Stomach smooth muscle (tissue), 2 donors: ENCODE results near the gene GRM3.

Source experiments
- H3K27ac ChIP-seq: one replicate; pipeline ENCODE4 v1.7.0; 2013; ENCODE audit warnings: mild to moderate bottlenecking, low read length, inconsistent platforms
- H3K27me3 ChIP-seq, 2 donors: one replicate each; pipeline ENCODE4 v1.7.0; 2013; ENCODE audit warnings: low read length in 2 of 2; ENCODE audit not compliant: insufficient read depth in 2 of 2, control insufficient read depth in 1 of 2
- H3K36me3 ChIP-seq, 2 donors: one replicate each; pipeline ENCODE4 v1.7.0; 2013; ENCODE audit warnings: low read length in 2 of 2; ENCODE audit not compliant: control insufficient read depth in 2 of 2, insufficient read depth in 2 of 2
- H3K4me1 ChIP-seq: one replicate; pipeline ENCODE4 v1.7.0; 2013; ENCODE audit warnings: low read length; ENCODE audit not compliant: control insufficient read depth, insufficient read depth
- H3K4me3 ChIP-seq, 2 donors: one replicate each; pipeline ENCODE4 v1.7.0; 2013; ENCODE audit warnings: low read length in 2 of 2
- H3K9ac ChIP-seq, 2 donors: one replicate each; pipeline ENCODE4 v1.7.0; 2013; ENCODE audit warnings: low read length in 2 of 2, mild to moderate bottlenecking in 1 of 2
- H3K9me3 ChIP-seq, 2 donors: one replicate each; pipeline ENCODE4 v1.7.0; 2013; ENCODE audit warnings: low read length in 2 of 2; ENCODE audit not compliant: control insufficient read depth in 2 of 2
- donor health status: healthy.
- donor health status: Pancreatic carcinoma.

The GRM3 gene

DNA sequence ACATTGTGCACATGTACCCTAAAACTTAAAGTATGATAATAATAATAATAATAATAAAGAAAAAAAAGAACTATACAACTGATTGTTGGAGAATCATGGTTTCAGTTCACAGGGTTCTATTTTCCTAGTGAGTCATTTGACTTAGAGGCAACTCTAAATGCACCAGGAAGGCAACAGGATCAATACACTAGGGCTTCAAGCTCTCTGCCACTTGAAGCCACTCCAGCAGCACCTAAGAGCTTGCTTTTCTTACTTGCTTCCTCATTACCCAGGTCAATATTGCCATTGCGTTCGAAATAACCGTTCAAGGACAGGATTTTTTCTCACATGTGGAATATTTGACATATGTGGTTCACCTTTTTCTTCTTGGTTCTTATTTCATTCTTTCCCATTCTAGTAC, 189.7 kb downstream of the GRM3 start:
- Histone ChIP-seq H3K27ac (no peak overlapping the region), H3K36me3 (no peaks in the 10 kb centered on the region), H3K9ac (no peak overlapping the region), H3K4me3 (no peak overlapping the region), H3K9me3 (no peaks in the 10 kb centered on the region), H3K27me3 (no peaks in the 10 kb centered on the region), H3K4me1 (no peaks in the 10 kb centered on the region)

GRCh38 chr7:86837235-86837634, 193.5 kb downstream of the GRM3 start:
- no peak overlapping the region for H3K4me3 ChIP-seq
- H3K9me3 ChIP-seq: no peaks in the 10 kb centered on the region
- H3K4me1 ChIP-seq: no peaks in the 10 kb centered on the region
- no peak overlapping the region for H3K27ac ChIP-seq
- H3K27me3 ChIP-seq: no peaks in the 10 kb centered on the region
- H3K9ac ChIP-seq: no peak overlapping the region
- H3K36me3 ChIP-seq: no peaks in the 10 kb centered on the region

- H3K9ac ChIP-seq: no peak overlapping the region
- no peak overlapping the region for H3K27ac ChIP-seq
- no peaks in the 10 kb centered on the region for H3K36me3 ChIP-seq
- no peaks in the 10 kb centered on the region for H3K27me3 ChIP-seq
- no peaks in the 10 kb centered on the region for H3K4me1 ChIP-seq
- H3K9me3 ChIP-seq: no peaks in the 10 kb centered on the region
- H3K4me3 ChIP-seq: no peak overlapping the region
These were observed 200.9 kb downstream of the GRM3 start for GRCh38 chr7:86844608-86845007.

DNA sequence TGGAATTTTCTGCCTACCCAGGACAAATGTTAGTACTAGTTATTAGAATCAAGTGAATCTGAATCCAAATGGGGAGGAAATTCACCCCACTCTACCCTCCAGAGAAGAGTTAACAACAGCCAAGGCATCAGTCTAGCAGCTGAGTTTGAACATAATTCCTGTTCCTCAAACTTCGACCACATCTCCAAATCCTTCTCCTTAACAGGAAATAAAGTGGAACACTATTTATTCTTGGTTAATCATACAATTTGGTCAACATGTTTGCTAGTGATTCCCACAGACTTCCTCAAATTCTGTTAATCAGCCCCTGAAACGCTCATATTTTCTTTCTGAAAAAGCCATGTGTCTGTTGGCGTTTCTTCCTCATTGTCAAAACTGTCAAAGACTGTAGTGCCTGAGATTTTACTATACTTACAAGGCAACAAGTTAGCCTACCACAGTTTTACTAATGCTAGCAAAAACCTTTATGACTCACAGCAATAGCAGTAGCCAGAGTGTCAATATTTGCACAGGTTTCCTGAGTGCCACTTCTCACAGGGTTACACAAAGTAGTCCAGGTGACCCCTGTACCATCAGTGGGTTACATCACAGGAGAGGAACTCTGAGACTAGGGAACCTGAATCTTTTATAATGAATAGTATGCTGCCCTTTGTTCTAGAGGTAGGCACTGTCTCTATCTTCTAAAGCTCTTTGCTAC, 202.9 kb downstream of the GRM3 start:
- H3K4me3 ChIP-seq: no peak overlapping the region
- H3K9ac ChIP-seq: no peak overlapping the region
- no peaks in the 10 kb centered on the region for H3K27me3 ChIP-seq
- H3K27ac ChIP-seq: no peak overlapping the region
- no peaks in the 10 kb centered on the region for H3K4me1 ChIP-seq
- no peaks in the 10 kb centered on the region for H3K36me3 ChIP-seq
- H3K9me3 ChIP-seq: no peaks in the 10 kb centered on the region

DNA sequence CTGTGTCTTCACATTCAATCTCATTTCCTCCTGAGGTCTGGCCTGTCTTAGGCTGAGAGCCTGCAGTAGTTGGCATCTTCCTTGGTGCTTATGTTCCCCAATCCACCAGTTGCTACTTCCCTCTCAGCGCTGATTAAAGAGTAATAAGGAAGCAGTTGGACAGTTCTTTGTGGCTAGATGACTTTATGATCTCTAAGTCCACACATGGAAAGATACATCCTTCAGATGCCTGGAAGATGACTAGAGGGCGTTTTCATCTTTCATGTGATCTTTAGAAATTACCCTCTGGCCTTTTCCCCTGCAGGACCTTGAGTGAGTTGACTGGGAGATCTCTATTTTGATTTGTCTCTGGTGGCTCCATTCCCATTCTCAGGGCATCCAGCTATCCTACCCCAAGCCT, 204.5 kb downstream of the GRM3 start:
- H3K9me3 ChIP-seq: no peaks in the 10 kb centered on the region
- no peaks in the 10 kb centered on the region for H3K4me1 ChIP-seq
- H3K27me3 ChIP-seq: no peaks in the 10 kb centered on the region
- no peak overlapping the region for H3K9ac ChIP-seq
- H3K36me3 ChIP-seq: no peaks in the 10 kb centered on the region
- no peak overlapping the region for H3K4me3 ChIP-seq
- H3K27ac ChIP-seq: no peak overlapping the region

GRCh38 chr7:86851566-86851965, 207.9 kb downstream of the GRM3 start:
- Histone ChIP-seq H3K4me3 (no peak overlapping the region), H3K9me3 (no peaks in the 10 kb centered on the region), H3K9ac (no peak overlapping the region), H3K4me1 (no peaks in the 10 kb centered on the region), H3K36me3 (no peaks in the 10 kb centered on the region), H3K27me3 (no peaks in the 10 kb centered on the region), H3K27ac (no peak overlapping the region)

DNA sequence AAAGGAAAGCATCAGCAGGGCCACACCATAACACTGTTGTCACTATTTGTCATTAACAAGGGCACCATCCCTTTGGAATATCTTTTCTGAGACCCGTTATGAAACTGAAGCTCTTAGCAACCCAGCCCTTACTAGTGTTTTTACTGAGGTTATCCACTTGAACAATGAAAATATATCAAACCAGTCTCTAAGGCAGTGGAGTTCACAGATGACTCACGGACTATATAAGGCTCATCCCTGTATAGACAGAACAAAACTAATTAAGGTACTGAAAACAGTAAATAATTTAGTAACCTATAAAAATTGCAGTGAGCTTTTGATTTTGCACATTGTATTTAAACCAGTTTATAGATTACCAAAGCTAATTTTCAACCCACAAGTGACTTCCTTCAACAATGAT, 219.7 kb downstream of the GRM3 start:
- Histone ChIP-seq H3K4me1 (no peaks in the 10 kb centered on the region), H3K27me3 (no peaks in the 10 kb centered on the region), H3K9ac (no peak overlapping the region), H3K9me3 (no peaks in the 10 kb centered on the region), H3K4me3 (no peak overlapping the region), H3K27ac (no peak overlapping the region), H3K36me3 (no peaks in the 10 kb centered on the region)

DNA sequence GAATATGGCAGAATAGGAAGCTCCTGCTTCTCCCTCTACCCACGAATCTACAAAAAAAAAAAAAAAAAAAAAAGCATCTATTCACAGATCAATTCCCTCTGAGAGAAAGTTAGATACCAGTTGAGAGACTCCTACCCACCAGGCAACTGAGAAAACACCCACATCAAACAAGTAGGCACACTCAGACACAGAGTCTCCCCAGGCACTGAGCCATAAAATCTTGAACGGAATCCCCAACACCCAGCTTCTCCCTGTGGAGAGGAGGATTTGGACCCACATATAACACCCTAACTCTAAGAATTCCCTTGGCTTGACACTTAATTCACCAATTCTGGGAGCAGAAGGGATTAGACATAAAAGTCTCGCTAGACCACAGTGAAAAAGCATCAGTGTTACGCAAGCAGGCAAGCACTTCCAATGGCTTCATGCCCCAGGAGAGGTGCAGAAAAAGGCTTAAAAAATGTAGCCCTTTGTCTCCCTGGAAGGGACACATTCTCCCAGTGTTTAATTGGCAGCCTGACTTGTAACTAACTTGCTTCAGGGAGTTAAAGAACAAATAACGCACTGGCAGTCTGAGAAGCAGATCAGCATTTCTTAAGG, 223.6 kb downstream of the GRM3 start:
- no peak overlapping the region for H3K27ac ChIP-seq
- H3K9ac ChIP-seq: no peak overlapping the region
- H3K4me3 ChIP-seq: no peak overlapping the region
- no peaks in the 10 kb centered on the region for H3K36me3 ChIP-seq
- H3K27me3 ChIP-seq: no peaks in the 10 kb centered on the region
- no peaks in the 10 kb centered on the region for H3K4me1 ChIP-seq
- no peaks in the 10 kb centered on the region for H3K9me3 ChIP-seq

DNA sequence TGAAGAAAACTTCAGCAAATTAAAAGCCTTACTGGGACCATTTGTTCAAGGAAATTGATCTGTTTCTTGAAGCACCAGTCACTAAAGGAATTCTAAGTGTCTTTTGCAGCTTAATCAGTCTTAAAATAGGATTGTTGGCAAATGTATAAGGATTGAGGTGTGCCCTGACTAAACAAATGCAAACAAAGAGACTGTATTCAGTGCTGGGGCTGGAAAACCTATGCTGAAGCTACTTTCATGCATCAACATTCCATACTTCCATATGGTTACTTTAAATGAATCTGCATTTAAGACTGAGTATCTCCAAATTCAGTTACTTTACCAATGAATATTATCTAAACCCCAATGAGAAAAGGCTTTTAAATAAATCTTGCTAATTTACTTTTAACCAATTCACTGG, 232.4 kb downstream of the GRM3 start:
- Histone ChIP-seq H3K4me1 (no peaks in the 10 kb centered on the region), H3K27me3 (no peaks in the 10 kb centered on the region), H3K27ac (no peak overlapping the region), H3K9me3 (peaks cover 0 to 4% of the 10 kb centered on the region in 2 donors), H3K4me3 (no peak overlapping the region), H3K9ac (no peak overlapping the region), H3K36me3 (no peaks in the 10 kb centered on the region)

DNA sequence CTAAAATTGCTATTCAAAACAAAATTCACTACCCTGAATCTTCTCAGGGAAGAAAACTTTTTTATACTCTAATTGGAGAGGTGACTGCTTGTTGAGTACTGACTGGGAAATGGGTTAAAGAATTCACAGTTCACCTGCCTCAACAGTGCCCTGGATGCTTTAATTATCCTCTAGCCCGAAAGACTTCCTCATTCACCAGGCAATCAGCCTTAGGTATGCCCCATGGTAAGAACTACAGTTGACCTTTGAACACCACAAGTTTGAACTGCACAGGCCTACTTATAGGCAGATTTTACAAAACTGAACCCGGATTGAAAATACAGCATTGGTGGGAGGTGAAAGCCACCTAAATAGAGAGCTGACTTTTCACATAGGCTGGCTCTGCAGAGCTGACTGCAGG, 240.4 kb downstream of the GRM3 start:
- Histone ChIP-seq H3K27me3 (no peaks in the 10 kb centered on the region), H3K36me3 (no peaks in the 10 kb centered on the region), H3K4me1 (no peaks in the 10 kb centered on the region), H3K4me3 (no peak overlapping the region), H3K9me3 (no peaks in the 10 kb centered on the region), H3K27ac (no peak overlapping the region), H3K9ac (no peak overlapping the region)

- Histone ChIP-seq H3K36me3 (no peaks in the 10 kb centered on the region), H3K4me1 (no peaks in the 10 kb centered on the region), H3K27ac (no peak overlapping the region), H3K9me3 (no peaks in the 10 kb centered on the region), H3K4me3 (no peak overlapping the region), H3K9ac (no peak overlapping the region), H3K27me3 (no peaks in the 10 kb centered on the region)
These were observed 245.8 kb downstream of the GRM3 start for GRCh38 chr7:86889501-86889900.
